HG02884 (cell line): Measurements from ENCODE around the gene CCDC90B.
A peak's percentile ranks its signal among the peaks of the same experiment; 100 is the strongest.

Source experiments
- ATAC-seq: cut with Tn5 transposase; IDR thresholded peaks from one replicate; pipeline ENCODE4 v1.9.1; 2021; ENCODE audit warnings: mild to moderate bottlenecking, moderate library complexity; ENCODE audit not compliant: unreplicated experiment

CCDC90B gene

DNA sequence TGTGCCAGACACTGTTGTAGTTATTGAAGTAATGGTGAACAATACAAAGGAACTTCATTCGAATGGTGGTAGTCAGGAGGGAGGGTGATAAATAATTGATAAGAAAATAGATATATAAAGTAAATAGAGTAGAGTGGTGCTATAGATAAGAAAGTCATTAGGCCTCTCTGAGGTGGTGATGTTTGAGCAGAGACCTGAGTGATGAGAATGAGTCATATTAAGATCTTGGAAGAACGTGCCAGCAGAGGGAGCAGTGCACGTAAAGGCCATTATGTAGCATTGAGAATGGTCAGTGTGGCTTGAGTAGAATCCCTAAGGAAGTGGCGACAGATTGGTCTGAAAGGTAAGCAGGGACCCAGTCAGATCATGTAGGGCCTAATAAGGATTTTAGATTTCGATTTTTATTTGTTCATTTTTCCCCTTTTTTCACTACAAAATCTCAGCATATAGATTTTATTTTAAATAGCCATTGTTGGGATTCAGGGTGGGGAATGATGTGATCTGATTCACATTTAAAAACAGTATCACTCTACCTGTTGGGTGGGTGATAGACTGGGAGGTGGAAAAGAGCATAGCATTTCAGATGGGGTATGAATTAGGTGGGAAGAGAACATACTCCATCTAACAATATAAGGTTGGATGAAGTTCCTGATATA is 44.7 kb downstream of the CCDC90B start:
- ATAC-seq, result peak; percentile 85

DNA sequence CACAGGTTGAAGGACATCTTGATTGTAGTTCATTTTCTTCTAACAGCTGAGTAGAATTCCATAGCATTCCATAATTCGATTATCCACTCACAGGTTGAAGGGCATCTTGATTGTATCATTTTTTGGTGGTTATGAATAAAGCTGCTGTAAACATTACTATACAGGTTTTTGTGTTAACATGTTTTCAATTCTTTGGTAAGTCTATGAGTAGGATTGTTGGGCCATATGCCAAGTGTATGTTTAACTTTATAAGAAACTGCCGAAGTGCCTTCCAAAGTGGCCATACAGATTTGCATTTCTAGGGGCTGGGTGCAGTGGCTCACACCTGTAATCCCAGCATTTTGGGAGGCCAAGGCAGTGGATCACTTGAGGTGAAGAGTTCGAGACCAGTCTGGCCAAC is 48.1 kb downstream of the CCDC90B start:
- ATAC-seq, result no peak

DNA sequence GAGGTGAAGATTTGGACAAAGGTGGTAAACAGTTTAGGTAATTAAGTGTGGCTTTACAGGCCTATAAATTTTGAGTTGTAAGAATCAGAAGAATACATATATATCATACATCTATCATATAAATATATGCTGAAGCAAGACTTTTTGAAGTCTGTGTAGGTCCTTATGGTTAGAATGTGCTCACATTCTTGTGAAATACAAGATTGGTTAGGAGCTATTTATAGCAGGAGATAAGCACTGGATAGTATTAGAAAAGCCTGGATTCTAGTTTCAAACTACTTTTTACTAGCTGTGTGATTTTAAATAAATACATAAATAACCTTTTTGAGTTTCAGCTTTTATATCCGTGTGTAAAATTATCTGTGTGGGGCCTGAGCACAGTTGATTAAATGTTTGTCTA is 50.3 kb downstream of the CCDC90B start:
- ATAC-seq, result no peak

DNA sequence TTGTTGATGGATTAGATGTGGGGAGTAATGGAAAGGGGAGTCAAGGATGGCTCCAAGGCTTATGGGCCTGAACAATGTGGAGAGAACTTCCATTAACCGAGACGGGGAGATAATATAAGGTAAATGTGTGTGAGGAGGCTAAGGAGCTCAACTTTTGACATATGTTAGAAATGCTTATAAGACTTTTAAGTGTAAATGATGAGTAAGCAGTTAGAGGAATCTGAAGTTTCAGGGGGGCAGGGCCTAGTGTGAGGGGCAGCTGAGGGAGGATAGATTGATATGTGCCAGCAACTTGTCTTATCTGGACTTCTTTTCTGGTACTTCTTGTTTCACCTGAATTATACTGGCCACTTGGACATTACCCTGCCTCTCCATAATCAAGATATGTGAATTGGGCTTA is 62.7 kb downstream of the CCDC90B start:
- ATAC-seq, result no peak

DNA sequence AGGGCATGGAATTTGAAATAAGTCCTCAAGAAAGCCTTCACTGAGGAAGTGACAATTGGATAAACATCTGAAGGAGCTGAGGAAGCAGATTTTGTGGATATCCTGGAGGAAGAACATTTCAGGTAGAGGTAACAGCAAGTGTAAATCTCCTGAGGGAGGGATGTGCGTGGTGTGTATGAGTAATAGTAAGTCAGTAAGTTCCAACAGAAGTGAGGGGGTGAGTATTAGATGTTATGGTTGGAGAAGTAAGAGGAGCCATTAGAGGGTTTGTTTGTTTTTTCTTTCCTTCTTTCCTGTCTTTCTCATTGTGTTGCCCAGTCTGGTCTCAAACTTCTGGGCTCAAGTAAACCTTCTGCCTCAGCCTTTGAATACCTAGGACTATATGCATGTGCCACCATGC is 63.7 kb downstream of the CCDC90B start:
- no peak for ATAC-seq

DNA sequence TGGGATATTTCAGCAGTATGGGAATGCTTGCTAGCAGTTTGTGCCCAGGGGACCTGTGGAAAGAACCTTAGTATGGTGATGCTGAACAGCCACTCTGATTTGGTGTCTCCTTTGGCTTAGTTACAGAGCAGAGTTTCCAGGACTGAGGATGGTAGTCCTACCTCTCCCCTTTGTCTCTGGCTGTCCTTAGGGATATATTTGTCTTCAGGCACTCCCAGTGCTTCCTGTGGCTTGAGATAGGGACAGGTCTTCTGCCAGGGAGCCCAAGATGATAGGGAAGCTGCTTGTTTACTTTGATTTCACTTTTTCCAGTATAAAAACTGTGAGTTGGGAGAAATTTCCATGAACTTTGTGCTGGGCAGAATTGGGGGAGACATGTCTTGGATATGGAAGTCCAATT is 64.5 kb downstream of the CCDC90B start:
- ATAC-seq, result no peak

DNA sequence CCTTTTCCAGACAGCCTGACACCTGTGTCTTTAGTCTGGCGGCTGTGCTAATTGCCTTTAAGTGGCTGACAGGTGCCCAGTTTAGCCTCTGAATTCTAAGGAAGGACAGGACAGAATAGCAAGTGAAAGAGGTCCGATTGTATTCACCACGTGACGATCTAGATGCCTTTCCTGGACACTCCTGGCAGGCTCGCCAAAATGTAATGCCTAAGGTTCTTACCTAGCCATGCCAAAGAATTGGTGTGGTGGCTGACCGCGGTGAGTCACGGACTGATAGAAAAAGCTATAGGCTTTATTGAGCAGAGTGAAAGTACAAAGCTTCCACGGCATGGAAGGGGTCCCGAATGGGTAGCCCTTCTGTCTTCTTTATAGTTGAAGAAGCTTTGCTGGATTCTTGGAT is 65.9 kb downstream of the CCDC90B start:
- no peak for ATAC-seq

DNA sequence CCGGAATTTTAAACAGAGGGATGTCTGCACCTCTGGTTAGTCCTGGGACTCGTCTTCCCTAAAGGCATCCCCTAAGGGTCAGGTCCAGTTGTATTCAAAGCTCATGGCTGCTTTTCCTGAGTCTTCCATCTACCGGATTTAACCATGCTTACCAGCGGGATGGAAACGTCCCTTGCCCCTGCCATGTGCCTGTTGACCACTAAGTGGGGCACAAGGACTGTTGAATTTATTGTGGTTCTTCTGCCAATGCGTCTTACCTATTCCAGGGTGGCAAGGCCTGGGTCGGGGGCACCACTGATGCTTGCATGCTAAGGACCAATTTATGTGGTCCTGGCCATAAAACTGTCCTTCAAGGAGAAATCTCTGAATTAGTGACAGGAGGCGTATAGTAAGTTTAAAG is 67.1 kb downstream of the CCDC90B start:
- no peak for ATAC-seq
